HepG2 (cell line): Measurements from ENCODE around the gene RBM47. TPM values are rescaled to one million over a fixed set of nuclear protein-coding genes. Genes with fewer than 3 reads are reported as not detected.

Experiments used
- ATAC-seq: fragments of 200-7000 bp; cut with Tn5 transposase; 3 replicates; pipeline ENCODE4 v1.9.1; 2020; ENCODE audit warnings: mild to moderate bottlenecking, moderate library complexity
- BruUV-seq: library from RNA; stranded (reverse); fragments of 400-500 nt; replicated peaks from 2 replicates; lab custom pipeline; 2021; lab: Mats Ljungman, UMichigan
- CTCF ChIA-PET: fragments of 300-600 bp; formaldehyde crosslinking; extraction: SDS; loops from one replicate; lab custom pipeline; 2021; ENCODE audit warnings: low total read pairs, inconsistent platforms, low intra/inter-chr PET ratio; lab: Yijun Ruan, JAX
- POLR2A ChIA-PET: fragments of 350-600 bp; sonication (Branson Sonifier 250); formaldehyde crosslinking; loops from one replicate; lab custom pipeline; 2020; ENCODE audit warnings: antibody characterized with exemption, inconsistent platforms; lab: Yijun Ruan, JAX
- DNase-seq: peaks from one replicate; pipeline ENCODE4 v3.0.0-alpha.2; 2015; ENCODE audit warnings: low spot score
- FAIRE-seq: peaks from 3 replicates; lab custom pipeline; 2011; peaks lifted over from hg19 to GRCh38; lab: Jason Lieb, UNC
- H2AFZ ChIP-seq: one replicate; pipeline ENCODE4 v1.6.1; 2011; ENCODE audit warnings: low read length, inconsistent platforms
- H3K27ac ChIP-seq: fragments of 300-600 bp; 3 replicates; pipeline ENCODE4 v1.8.0; 2011; ENCODE audit warnings: mixed run types, mild to moderate bottlenecking, mixed read lengths, low read length, inconsistent platforms; ENCODE audit not compliant: insufficient read depth; ENCODE audit errors: extremely low read length
- H3K27me3 ChIP-seq, 2 experiments: fragments of 200-600 bp in 1 of 2; 2 replicates in 1 of 2; 3 replicates in 1 of 2; pipeline versions ENCODE4 v1.6.0 to v1.8.0; 2011; ENCODE audit warnings: low read length in 2 of 2, mild to moderate bottlenecking in 2 of 2, moderate library complexity in 2 of 2, inconsistent platforms in 1 of 2; ENCODE audit not compliant: insufficient read depth in 2 of 2, control insufficient read depth in 1 of 2
- H3K36me3 ChIP-seq, 2 experiments: fragments of 200-600 bp in 1 of 2; replicated peaks in 1 of 2; 2 replicates in 1 of 2; 3 replicates in 1 of 2; pipeline versions ENCODE4 v1.5.1 to v1.8.0; 2011; ENCODE audit warnings: low read length in 2 of 2, inconsistent platforms in 1 of 2; ENCODE audit not compliant: insufficient read depth in 2 of 2, control insufficient read depth in 1 of 2
- H3K4me1 ChIP-seq: 2 replicates; pipeline ENCODE4 v1.5.1; 2012; ENCODE audit warnings: low read length, inconsistent platforms; ENCODE audit not compliant: insufficient read depth
- H3K4me2 ChIP-seq: 2 replicates; pipeline ENCODE4 v1.6.0; 2011; ENCODE audit warnings: low read depth, low read length, inconsistent platforms
- H3K4me3 ChIP-seq, 3 experiments: fragments of 200-600 bp in 1 of 3; sonication (generic), shearing (Covaris generic) in 1 of 3; replicated peaks in 1 of 3; 2 replicates each; pipeline ENCODE4 v1.5.1; 2011 to 2016; ENCODE audit warnings: low read length in 3 of 3, inconsistent platforms in 2 of 3, low read depth in 2 of 3, mild to moderate bottlenecking in 2 of 3, control low read depth in 1 of 3, mixed read lengths in 1 of 3; ENCODE audit not compliant: insufficient read depth in 1 of 3
- H3K79me2 ChIP-seq: one replicate; pipeline ENCODE4 v1.6.1; 2011; ENCODE audit warnings: low read length, inconsistent platforms; ENCODE audit not compliant: insufficient read depth
- H3K9ac ChIP-seq: 2 replicates; pipeline ENCODE4 v1.6.0; 2011; ENCODE audit warnings: mild to moderate bottlenecking, low read depth, low read length, inconsistent platforms; ENCODE audit not compliant: insufficient read depth
- H3K9me3 ChIP-seq: 2 replicates; pipeline ENCODE4 v1.5.1; 2012; ENCODE audit warnings: mild to moderate bottlenecking, low read length
- H4K20me1 ChIP-seq: 2 replicates; pipeline ENCODE4 v1.6.0; 2011; ENCODE audit warnings: inconsistent platforms, mild to moderate bottlenecking, low read length, moderate library complexity; ENCODE audit not compliant: insufficient read depth
- RNF2 ChIP-seq: fragments of 450-650 bp; conservative IDR thresholded peaks from 2 replicates; pipeline ENCODE4 v1.6.1; 2016; ENCODE audit warnings: low read depth
- YEATS4 ChIP-seq: sonication (generic); formaldehyde crosslinking; IDR thresholded peaks from 2 replicates; pipeline ENCODE4 v1.4.0; 2020; ENCODE audit warnings: missing genetic modification reagents, borderline replicate concordance
- ZNF256 ChIP-seq: sonication (generic); formaldehyde crosslinking; conservative IDR thresholded peaks from 2 replicates; pipeline ENCODE4 v1.4.0; 2020; ENCODE audit warnings: missing genetic modification reagents
- ZNF275 ChIP-seq: sonication (generic); formaldehyde crosslinking; IDR thresholded peaks from 2 replicates; pipeline ENCODE4 v1.8.0; 2022; ENCODE audit warnings: missing genetic modification reagents, mild to moderate bottlenecking, inconsistent platforms, borderline replicate concordance
- ZNF589 ChIP-seq: sonication (generic); formaldehyde crosslinking; conservative IDR thresholded peaks from 2 replicates; pipeline ENCODE4 v1.8.0; 2022; ENCODE audit warnings: mild to moderate bottlenecking, moderate library complexity, missing genetic modification reagents
- ZNF749 ChIP-seq: sonication (generic); formaldehyde crosslinking; IDR thresholded peaks from 2 replicates; pipeline ENCODE4 v1.8.0; 2022; ENCODE audit warnings: mild to moderate bottlenecking, missing genetic modification reagents, moderate library complexity, borderline replicate concordance
- WGBS: methylation state at CpG from one replicate; pipeline ENCODE4 v1.1.6; 2017; ENCODE audit warnings: low lambda C conversion rate; 5-methylcytosine and 5-hydroxymethylcytosine counted together
- in situ Hi-C: cut with HindIII; loops from 2 replicates; pipeline ENCODE4 v1.10.0; 2017; ENCODE audit warnings: low pct_unique_long_range_greater_than_20kb; ENCODE audit not compliant: extremely low pct_ligation_motif_present
- intact Hi-C: fragments of 100-400 bp; cut with micrococcal nuclease; formaldehyde crosslinking; loops from one replicate; pipeline ENCODE4 v1.10.0; 2022; ENCODE audit not compliant: unreplicated experiment
- polyA plus RNA-seq, 8 experiments: library from polyadenylated mRNA; depleted of rRNA in 3 of 8; stranded (reverse) in 7 of 8; unstranded in 1 of 8; fragments of >200 nt; fragmentation: Illumina TruSeq in 4 of 8; extraction: Trizol in 4 of 8; gene quantifications; 2 replicates each; pipeline versions ENCODE4 v1.2.1 to v1.2.3, GENCODE V29; 2011 to 2016; ENCODE audit warnings: low read depth in 4 of 8, missing spikeins in 1 of 8, mixed read lengths in 1 of 8; ENCODE audit not compliant: insufficient read depth in 1 of 8
- total RNA-seq, 5 experiments: library from RNA; depleted of rRNA; stranded (reverse); fragments of >200 nt; fragmentation: Illumina TruSeq; extraction: Trizol; gene quantifications; 2 replicates each; pipeline ENCODE4 v1.2.3, GENCODE V29; 2016; ENCODE audit warnings: low read depth in 1 of 5

RBM47 gene
- total and polyA plus RNA-seq, 2 of the 13 experiments (the other 11 are each of a cell fraction or from before 2014, with no cell fraction given): 1.2 to 2.5 TPM

- Histone ChIP-seq H2AFZ (no peak overlapping the region), H3K4me2 (no peak overlapping the region), H3K79me2 (no peaks in the 10 kb centered on the region), H4K20me1 (no peaks in the 10 kb centered on the region), H3K9ac (no peak overlapping the region), H3K27ac (no peak overlapping the region), H3K4me3 (no peak overlapping the region), H3K9me3 (no peaks in the 10 kb centered on the region), H3K4me1 (peaks cover 11% of the 10 kb centered on the region), H3K27me3 (no peaks in the 10 kb centered on the region), H3K36me3 (no peaks in the 10 kb centered on the region)
- ATAC-seq (no peak), DNase-seq (no peak), FAIRE-seq (no peak)
- ChIA-PET POLR2A (no interaction called here), CTCF (no interaction called here)
- WGBS: 75% methylated on average over 1 of the region's 1 CpG
- intact Hi-C loops (no loop called here), in situ Hi-C loops (no loop called here)
- TF ChIP-seq ZNF275 (CRISPR knock-in tag) (no peak), ZNF589 (CRISPR knock-in tag) (no peak), YEATS4 (CRISPR knock-in tag) (no peak), ZNF749 (CRISPR knock-in tag) (no peak), ZNF256 (CRISPR knock-in tag) (no peak), RNF2 (no peak)
- BruUV-seq: no TSS peak
Measured at GRCh38 chr4:40526741-40527140, 102.9 kb downstream of the RBM47 start.
